ENCODE results near the gene DNAJC13. TPM values are rescaled to one million over a fixed set of nuclear protein-coding genes. Genes with fewer than 3 reads are reported as not detected.

Gene DNAJC13
- total and polyA plus RNA-seq, 7 donors, result 7.4 to 30.9 (median 24.7) TPM

DNA sequence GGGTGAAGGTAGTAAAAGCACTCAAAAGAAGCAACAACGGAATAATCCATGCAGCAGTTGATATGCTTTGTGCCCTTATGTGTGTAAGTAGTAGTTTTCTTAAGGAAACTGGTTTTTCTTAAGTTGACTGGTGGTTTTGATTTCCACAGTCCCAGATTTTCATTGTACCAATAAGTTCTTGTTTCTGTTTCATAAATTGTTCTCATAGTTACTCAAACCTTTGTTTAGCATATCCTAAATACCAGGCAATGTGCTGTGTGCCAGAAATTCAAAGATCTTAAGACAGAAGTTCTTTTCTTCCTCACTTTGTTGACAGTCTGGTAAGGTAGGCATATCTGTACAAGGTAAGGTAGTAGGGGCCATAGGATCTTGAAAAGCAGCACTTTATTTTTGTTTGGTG, 40.0 kb downstream of the DNAJC13 start:
- 93 to 100% (median 97%) methylated on average over 1 of the region's 1 CpG for WGBS, 3 donors
- Histone ChIP-seq H3K4me3 (no peak overlapping the region), H3K36me3 (ENCODE audit: insufficient read depth in 1 of 2, low read depth in 1 of 2) (peaks cover 5 to 99% of the 10 kb centered on the region in 2 donors), H3K9me3 (no peaks in the 10 kb centered on the region), H3K27me3 (ENCODE audit: insufficient read depth in 3 of 3, low read length in 2 of 3) (no peaks in the 10 kb centered on the region), H3K4me1 (no peaks in the 10 kb centered on the region), H3K27ac (no peak overlapping the region)
- ATAC-seq, result no peak
- no peak for DNase-seq
- TF ChIP-seq, protein P1, sequence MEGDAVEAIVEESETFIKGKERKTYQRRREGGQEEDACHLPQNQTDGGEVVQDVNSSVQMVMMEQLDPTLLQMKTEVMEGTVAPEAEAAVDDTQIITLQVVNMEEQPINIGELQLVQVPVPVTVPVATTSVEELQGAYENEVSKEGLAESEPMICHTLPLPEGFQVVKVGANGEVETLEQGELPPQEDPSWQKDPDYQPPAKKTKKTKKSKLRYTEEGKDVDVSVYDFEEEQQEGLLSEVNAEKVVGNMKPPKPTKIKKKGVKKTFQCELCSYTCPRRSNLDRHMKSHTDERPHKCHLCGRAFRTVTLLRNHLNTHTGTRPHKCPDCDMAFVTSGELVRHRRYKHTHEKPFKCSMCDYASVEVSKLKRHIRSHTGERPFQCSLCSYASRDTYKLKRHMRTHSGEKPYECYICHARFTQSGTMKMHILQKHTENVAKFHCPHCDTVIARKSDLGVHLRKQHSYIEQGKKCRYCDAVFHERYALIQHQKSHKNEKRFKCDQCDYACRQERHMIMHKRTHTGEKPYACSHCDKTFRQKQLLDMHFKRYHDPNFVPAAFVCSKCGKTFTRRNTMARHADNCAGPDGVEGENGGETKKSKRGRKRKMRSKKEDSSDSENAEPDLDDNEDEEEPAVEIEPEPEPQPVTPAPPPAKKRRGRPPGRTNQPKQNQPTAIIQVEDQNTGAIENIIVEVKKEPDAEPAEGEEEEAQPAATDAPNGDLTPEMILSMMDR (IDR thresholded peaks at IDR 0.05), result no peak
- intact Hi-C loops (cut with DNase I), result loop anchor here in 1 of 2 donors (5.0 kb wide), 1 partner anchor 40 kb away; no protein-coding TSS in a partner anchor

DNA sequence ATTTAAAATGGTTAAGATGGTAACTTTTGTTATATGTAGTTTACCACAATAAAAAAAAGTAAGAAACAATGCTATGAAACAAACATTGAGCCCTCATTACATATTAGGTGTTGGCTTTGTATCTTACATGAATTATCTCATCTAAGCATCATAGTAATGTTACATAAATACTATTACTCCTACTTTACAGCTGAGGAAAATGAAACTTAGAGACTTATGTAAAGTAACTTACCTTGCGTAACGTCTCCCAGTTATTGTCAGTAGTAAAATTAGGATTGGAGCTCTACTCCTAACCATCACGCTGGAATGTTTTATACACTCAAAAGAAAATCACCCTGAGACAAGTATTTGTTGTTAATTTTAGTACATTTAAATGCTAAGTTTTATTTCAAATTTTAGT, 42.2 kb downstream of the DNAJC13 start:
- ATAC-seq (no peak), DNase-seq (no peak)
- peaks cover 2 to 99% of the 10 kb centered on the region in 2 donors for H3K36me3 ChIP-seq (ENCODE audit: insufficient read depth in 1 of 2, low read depth in 1 of 2)
- WGBS, 3 donors, result 94 to 96% (median 95%) methylated on average over 3 of the region's 3 CpGs
- intact Hi-C loops (cut with DNase I), result loop anchor here in 1 of 2 donors (5.0 kb wide), 1 partner anchor 38 kb away; no protein-coding TSS in a partner anchor
- no peak overlapping the region for H3K4me3 ChIP-seq
- no peak overlapping the region for H3K27ac ChIP-seq
- no peaks in the 10 kb centered on the region for H3K9me3 ChIP-seq
- TF ChIP-seq, protein P1 (IDR thresholded peaks at IDR 0.05), result no peak
- H3K27me3 ChIP-seq (ENCODE audit: insufficient read depth in 3 of 3, low read length in 2 of 3), result no peaks in the 10 kb centered on the region
- no peaks in the 10 kb centered on the region for H3K4me1 ChIP-seq

DNA sequence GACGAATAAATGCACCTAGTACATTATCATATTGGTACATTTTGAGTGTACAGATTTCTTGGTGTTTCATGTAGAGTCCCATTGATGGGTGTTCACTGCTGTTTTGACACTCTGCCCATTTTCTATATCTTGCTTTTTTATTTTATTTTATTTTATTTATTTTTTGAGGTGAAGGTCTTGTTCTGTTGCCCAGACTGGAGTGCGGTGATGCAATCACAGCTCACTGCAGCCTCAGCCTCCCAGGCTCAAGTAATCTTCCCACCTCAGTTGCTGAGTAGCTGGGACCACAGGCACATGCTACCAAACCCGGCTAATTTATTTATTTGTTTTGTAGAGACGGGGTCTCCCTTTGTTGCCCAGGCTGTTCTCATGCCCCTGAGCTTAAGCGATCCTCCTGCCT, 44.2 kb downstream of the DNAJC13 start:
- 96 to 97% (median 97%) methylated on average over 5 of the region's 5 CpGs for whole genome bisulfite sequencing, 3 donors
- no peaks in the 10 kb centered on the region for H3K27me3 ChIP-seq (ENCODE audit: insufficient read depth in 3 of 3, low read length in 2 of 3)
- H3K27ac ChIP-seq, result no peak overlapping the region
- H3K9me3 ChIP-seq, result no peaks in the 10 kb centered on the region
- TF ChIP-seq, protein P1 (IDR thresholded peaks at IDR 0.05), result no peak
- no peaks in the 10 kb centered on the region for H3K4me1 ChIP-seq
- peaks cover 2 to 99% of the 10 kb centered on the region in 2 donors for H3K36me3 ChIP-seq (ENCODE audit: insufficient read depth in 1 of 2, low read depth in 1 of 2)
- ATAC-seq (no peak), DNase-seq (no peak)
- intact Hi-C loops (cut with DNase I), result no loop called here
- no peak overlapping the region for H3K4me3 ChIP-seq

DNA sequence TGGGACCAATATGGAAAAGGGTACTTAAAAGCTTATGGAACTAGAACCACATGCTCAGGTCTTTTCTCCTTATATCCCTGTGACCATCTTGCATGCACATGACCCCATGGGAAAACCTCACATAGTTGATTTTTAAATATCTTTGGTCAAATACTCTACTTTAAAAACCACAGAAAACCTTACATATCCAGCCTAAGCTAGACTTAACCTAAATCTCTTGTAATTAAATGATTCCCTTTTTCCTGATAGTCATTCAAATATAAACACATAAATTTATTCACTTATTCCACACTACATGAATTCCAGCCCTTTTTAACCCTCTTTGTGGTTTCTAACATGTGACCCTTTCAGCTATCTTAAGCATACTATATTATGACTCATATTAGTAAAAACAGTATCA, 46.8 kb downstream of the DNAJC13 start:
- intact Hi-C loops (cut with DNase I), result no loop called here
- Histone ChIP-seq H3K36me3 (ENCODE audit: insufficient read depth in 1 of 2, low read depth in 1 of 2) (peaks cover 0 to 99% of the 10 kb centered on the region in 2 donors), H3K9me3 (no peaks in the 10 kb centered on the region), H3K4me1 (no peaks in the 10 kb centered on the region), H3K27ac (no peak overlapping the region), H3K4me3 (no peak overlapping the region), H3K27me3 (ENCODE audit: insufficient read depth in 3 of 3, low read length in 2 of 3) (no peaks in the 10 kb centered on the region)
- TF ChIP-seq, protein P1 (IDR thresholded peaks at IDR 0.05), result no peak
- no peak for DNase-seq
- no peak for ATAC-seq

DNA sequence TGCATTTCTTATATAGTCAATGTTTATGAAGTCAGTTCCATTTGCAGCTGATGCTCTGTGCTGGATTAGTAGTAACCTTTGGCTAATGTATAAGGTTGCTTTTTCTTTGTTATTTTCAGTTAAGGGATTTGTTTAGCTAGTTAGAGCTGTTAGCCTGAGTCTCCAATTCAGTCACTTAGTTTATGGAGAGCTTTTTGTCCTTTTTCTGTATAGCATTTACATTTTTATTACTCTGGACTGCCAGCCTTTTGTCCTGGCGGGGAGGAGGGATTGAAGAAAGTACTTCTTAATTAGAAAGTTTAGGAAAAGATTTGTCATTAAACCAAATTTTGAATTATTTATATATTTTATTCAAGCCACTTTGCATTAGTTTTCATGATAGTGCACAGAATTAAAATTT, 52.0 kb downstream of the DNAJC13 start:
- Histone ChIP-seq H3K9me3 (no peaks in the 10 kb centered on the region), H3K27ac (no peak overlapping the region), H3K4me1 (no peaks in the 10 kb centered on the region), H3K4me3 (no peak overlapping the region), H3K36me3 (ENCODE audit: insufficient read depth in 1 of 2, low read depth in 1 of 2) (peaks cover 6 to 76% of the 10 kb centered on the region in 2 donors), H3K27me3 (ENCODE audit: insufficient read depth in 3 of 3, low read length in 2 of 3) (no peaks in the 10 kb centered on the region)
- 52 to 100% (median 94%) methylated on average over 1 of the region's 1 CpG for WGBS, 3 donors
- TF ChIP-seq, protein P1 (IDR thresholded peaks at IDR 0.05), result no peak
- ATAC-seq (no peak), DNase-seq (no peak)
- intact Hi-C loops (cut with DNase I), result no loop called here
